ENCODE results near the gene TBCCD1. TPM values are rescaled to one million over a fixed set of nuclear protein-coding genes. Genes with fewer than 3 reads are reported as not detected.

Gene TBCCD1
- total RNA-seq, 1 experiment from 2014 or later = 20.1 TPM

- Histone ChIP-seq H3K9me3 (ENCODE audit: low read depth, low read length, poor library complexity, severe bottlenecking) (no peaks in the 10 kb centered on the region), H3K27ac (ENCODE audit: low read depth, low read length, poor library complexity, severe bottlenecking) (no peak overlapping the region), H3K4me1 (ENCODE audit: insufficient read depth, low read length, poor library complexity, severe bottlenecking) (no peaks in the 10 kb centered on the region), H3K4me3 (ENCODE audit: low read depth, low read length, poor library complexity, severe bottlenecking) (no peak overlapping the region), H3K27me3 (replicated peaks; ENCODE audit: insufficient read depth, low read depth, low read length, poor library complexity) (no peaks in the 10 kb centered on the region), H3K36me3 (ENCODE audit: insufficient read depth, low read length, poor library complexity, severe bottlenecking) (no peaks in the 10 kb centered on the region)
- DNase-seq (ENCODE audit: low spot score) = no peak
- TF ChIP-seq CTCF (conservative IDR thresholded peaks at IDR 0.05; ENCODE audit: low read depth, low read length) = no peak
- no peak for TF ChIP-seq EZH2 (IDR thresholded peaks at IDR 0.05; ENCODE audit: borderline replicate concordance, low read depth, low read length, poor library complexity, severe bottlenecking)
- intact Hi-C loops (cut with micrococcal nuclease; ENCODE audit: unreplicated experiment) = no loop called here
- no TSS peak for BruUV-seq (replicated peaks)
- ChIA-PET POLR2A (ENCODE audit: low non-redundant PET) (no interaction called here), CTCF (no interaction called here)
Measured at GRCh38 chr3:186519021-186519658, 48.0 kb downstream of the TBCCD1 start.

GRCh38 chr3:186517218-186517617 is 49.9 kb downstream of the TBCCD1 start:
- no peak for DNase-seq (ENCODE audit: low spot score)
- peaks cover 3% of the 10 kb centered on the region for H3K27me3 ChIP-seq (replicated peaks; ENCODE audit: insufficient read depth, low read depth, low read length, poor library complexity)
- H3K4me1 ChIP-seq (ENCODE audit: insufficient read depth, low read length, poor library complexity, severe bottlenecking) = no peaks in the 10 kb centered on the region
- TF ChIP-seq CTCF (conservative IDR thresholded peaks at IDR 0.05; ENCODE audit: low read depth, low read length) = no peak
- TF ChIP-seq EZH2 (IDR thresholded peaks at IDR 0.05; ENCODE audit: borderline replicate concordance, low read depth, low read length, poor library complexity, severe bottlenecking) = no peak
- no peak overlapping the region for H3K4me3 ChIP-seq (ENCODE audit: low read depth, low read length, poor library complexity, severe bottlenecking)
- intact Hi-C loops (cut with micrococcal nuclease; ENCODE audit: unreplicated experiment) = no loop called here
- no peaks in the 10 kb centered on the region for H3K9me3 ChIP-seq (ENCODE audit: low read depth, low read length, poor library complexity, severe bottlenecking)
- ChIA-PET POLR2A (ENCODE audit: low non-redundant PET) (no interaction called here), CTCF (no interaction called here)
- no peak overlapping the region for H3K27ac ChIP-seq (ENCODE audit: low read depth, low read length, poor library complexity, severe bottlenecking)
- BruUV-seq (replicated peaks) = no TSS peak
- no peaks in the 10 kb centered on the region for H3K36me3 ChIP-seq (ENCODE audit: insufficient read depth, low read length, poor library complexity, severe bottlenecking)

- Histone ChIP-seq H3K36me3 (ENCODE audit: insufficient read depth, low read length, poor library complexity, severe bottlenecking) (no peaks in the 10 kb centered on the region), H3K4me1 (ENCODE audit: insufficient read depth, low read length, poor library complexity, severe bottlenecking) (no peaks in the 10 kb centered on the region), H3K27me3 (replicated peaks; ENCODE audit: insufficient read depth, low read depth, low read length, poor library complexity) (peaks cover 3% of the 10 kb centered on the region), H3K27ac (ENCODE audit: low read depth, low read length, poor library complexity, severe bottlenecking) (no peak overlapping the region), H3K4me3 (ENCODE audit: low read depth, low read length, poor library complexity, severe bottlenecking) (no peak overlapping the region), H3K9me3 (ENCODE audit: low read depth, low read length, poor library complexity, severe bottlenecking) (no peaks in the 10 kb centered on the region)
- intact Hi-C loops (cut with micrococcal nuclease; ENCODE audit: unreplicated experiment) = no loop called here
- BruUV-seq (replicated peaks) = no TSS peak
- POLR2A ChIA-PET (ENCODE audit: low non-redundant PET) = no interaction called here
- TF ChIP-seq EZH2 (IDR thresholded peaks at IDR 0.05; ENCODE audit: borderline replicate concordance, low read depth, low read length, poor library complexity, severe bottlenecking) = no peak
- TF ChIP-seq CTCF (conservative IDR thresholded peaks at IDR 0.05; ENCODE audit: low read depth, low read length) = no peak
- no peak for DNase-seq (ENCODE audit: low spot score)
- CTCF ChIA-PET = interaction anchor here (0.7 kb wide), 1 partner anchor 11 kb away, joined by 14 read pairs; no protein-coding TSS in a partner anchor
Measured at GRCh38 chr3:186516646-186517045, 50.5 kb downstream of the TBCCD1 start.

Measured in A673 (cell line).